SK-N-SH (cell line): ENCODE results near the gene SEPTIN7. TPM values are rescaled to one million over a fixed set of nuclear protein-coding genes. Genes with fewer than 3 reads are reported as not detected.

Experiments
- CTCF ChIA-PET: fragments of 300-600, 350-600 bp; formaldehyde crosslinking; extraction: SDS; loops from one replicate; lab custom pipeline; 2021; lab: Yijun Ruan, JAX
- POLR2A ChIA-PET: fragments of 350-600 bp; sonication (Branson Sonifier 250); formaldehyde crosslinking; extraction: SDS; loops from one replicate; lab custom pipeline; 2020; ENCODE audit warnings: antibody characterized with exemption, inconsistent platforms; lab: Yijun Ruan, JAX
- DNase-seq: peaks from one replicate; pipeline ENCODE4 v3.0.0; 2012
- H2AFZ ChIP-seq: fragments of 200-600 bp; sonication (generic); 2 replicates; pipeline ENCODE4 v1.8.1; 2016; ENCODE audit warnings: antibody characterized with exemption, mild to moderate bottlenecking, low read depth
- H3F3A ChIP-seq: fragments of 200-600 bp; sonication (generic); replicated peaks from 2 replicates; pipeline ENCODE3; 2016; ENCODE audit warnings: antibody characterized with exemption, mild to moderate bottlenecking; ENCODE audit not compliant: insufficient read depth
- H3K27ac ChIP-seq, 2 experiments: fragments of 200-500 bp in 1 of 2; fragments of 200-600 bp in 1 of 2; sonication (Bioruptor generic) in 1 of 2; sonication (generic), shearing (Covaris generic) in 1 of 2; 2 replicates each; pipeline versions ENCODE4 v1.5.1 to v1.6.1; 2014 to 2016; ENCODE audit warnings: low read depth in 2 of 2, inconsistent platforms in 1 of 2, low read length in 1 of 2, mild to moderate bottlenecking in 1 of 2, mixed read lengths in 1 of 2
- H3K27me3 ChIP-seq: fragments of 200-600 bp; sonication (generic), shearing (Covaris generic); 2 replicates; pipeline ENCODE4 v1.6.1; 2016; ENCODE audit warnings: mixed run types; ENCODE audit not compliant: insufficient read depth
- H3K36me3 ChIP-seq, 2 experiments: fragments of 200-500 bp in 1 of 2; fragments of 200-600 bp in 1 of 2; sonication (Bioruptor generic) in 1 of 2; sonication (generic) in 1 of 2; replicated peaks in 1 of 2; 2 replicates each; pipeline versions ENCODE3 to v1.5.1; 2014 to 2016; ENCODE audit warnings: low read length in 1 of 2, mild to moderate bottlenecking in 1 of 2; ENCODE audit not compliant: insufficient read depth in 2 of 2, control insufficient read depth in 1 of 2
- H3K4me1 ChIP-seq, 2 experiments: fragments of 200-500 bp in 1 of 2; fragments of 200-600 bp in 1 of 2; sonication (Bioruptor generic) in 1 of 2; sonication (generic), shearing (Covaris generic) in 1 of 2; 2 replicates each; pipeline versions ENCODE4 v1.5.1 to v1.6.1; 2014 to 2016; ENCODE audit warnings: low read depth in 1 of 2, low read length in 1 of 2, mixed run types in 1 of 2; ENCODE audit not compliant: insufficient read depth in 2 of 2, control insufficient read depth in 1 of 2
- H3K4me2 ChIP-seq: fragments of 200-600 bp; sonication (generic), shearing (Covaris generic); 2 replicates; pipeline ENCODE4 v1.6.1; 2017; ENCODE audit warnings: mixed run types
- H3K4me3 ChIP-seq, 2 experiments: fragments of 200-500 bp in 1 of 2; fragments of 200-600 bp in 1 of 2; sonication (Bioruptor generic) in 1 of 2; sonication (generic), shearing (Covaris generic) in 1 of 2; 2 replicates each; pipeline versions ENCODE4 v1.5.1 to v1.8.1; 2014 to 2016; ENCODE audit warnings: low read depth in 2 of 2, inconsistent platforms in 1 of 2, low read length in 1 of 2, mild to moderate bottlenecking in 1 of 2, mixed read lengths in 1 of 2, moderate library complexity in 1 of 2
- H3K79me2 ChIP-seq: fragments of 200-600 bp; sonication (generic); 2 replicates; pipeline ENCODE4 v1.8.1; 2017; ENCODE audit warnings: mild to moderate bottlenecking; ENCODE audit not compliant: insufficient read depth
- H3K9ac ChIP-seq: fragments of 200-600 bp; sonication (generic); 2 replicates; pipeline ENCODE4 v1.6.1; 2017; ENCODE audit warnings: mixed run types
- H3K9me2 ChIP-seq: fragments of 200-600 bp; sonication (generic); 2 replicates; pipeline ENCODE4 v1.6.1; 2017; ENCODE audit warnings: mixed run types
- H3K9me3 ChIP-seq: fragments of 200-600 bp; sonication (generic); 2 replicates; pipeline ENCODE4 v1.6.1; 2017; ENCODE audit warnings: mixed run types, mild to moderate bottlenecking, moderate library complexity
- H4K20me1 ChIP-seq: fragments of 200-600 bp; sonication (generic); 2 replicates; pipeline ENCODE4 v1.6.1; 2017; ENCODE audit warnings: mild to moderate bottlenecking, mixed run types; ENCODE audit not compliant: insufficient read depth
- CHD2 ChIP-seq: fragments of 150-350 bp; IDR thresholded peaks from 2 replicates; pipeline ENCODE4 v1.6.1; 2018; ENCODE audit warnings: low read length; ENCODE audit not compliant: partially characterized antibody
- CTCF ChIP-seq: fragments of 200-600 bp; sonication (generic); IDR thresholded peaks from 2 replicates; pipeline ENCODE4 v1.6.1; 2017; ENCODE audit warnings: antibody characterized with exemption, mild to moderate bottlenecking, moderate library complexity
- EP300 ChIP-seq, 2 experiments: IDR thresholded peaks; 2 replicates each; pipeline versions ENCODE4 v1.4.0 to v1.6.1; 2012; ENCODE audit warnings: borderline replicate concordance in 1 of 2, low read depth in 1 of 2, low read length in 1 of 2
- EZH2phosphoT487 ChIP-seq: fragments of 200-600 bp; sonication (generic); IDR thresholded peaks from 2 replicates; pipeline ENCODE4 v1.6.1; 2017; ENCODE audit warnings: low read depth, mixed run types, mild to moderate bottlenecking, antibody characterized with exemption, moderate library complexity, borderline replicate concordance
- FOSL2 ChIP-seq: IDR thresholded peaks from 2 replicates; pipeline ENCODE4 v1.4.0; 2012; ENCODE audit warnings: low read depth, mild to moderate bottlenecking, moderate library complexity, borderline replicate concordance
- GATA2 ChIP-seq: sonication (generic); formaldehyde crosslinking; IDR thresholded peaks from 2 replicates; pipeline ENCODE4 v1.5.0; 2020; ENCODE audit warnings: mild to moderate bottlenecking, missing genetic modification reagents
- NRF1 ChIP-seq: IDR thresholded peaks from 2 replicates; pipeline ENCODE4 v1.6.1; 2012; ENCODE audit warnings: low read depth, mild to moderate bottlenecking, low read length
- RCOR1 ChIP-seq: fragments of 150-350 bp; IDR thresholded peaks from 2 replicates; pipeline ENCODE4 v1.6.1; 2017; ENCODE audit warnings: antibody characterized with exemption, low read length
- TCF12 ChIP-seq: IDR thresholded peaks from 2 replicates; pipeline ENCODE4 v1.4.0; 2012
- TEAD4 ChIP-seq: IDR thresholded peaks from 2 replicates; pipeline ENCODE4 v1.4.0; 2012; ENCODE audit warnings: mild to moderate bottlenecking, borderline replicate concordance; ENCODE audit not compliant: insufficient read depth
- WGBS: methylation state at CpG from one replicate; pipeline ENCODE4 v1.1.6; 2017; ENCODE audit warnings: low lambda C conversion rate; 5-methylcytosine and 5-hydroxymethylcytosine counted together
- polyA plus RNA-seq, 3 experiments: library from polyadenylated mRNA; depleted of rRNA; stranded (reverse); fragments of >200 nt; gene quantifications; 2 replicates each; pipeline ENCODE4 v1.2.3, GENCODE V29; 2012
- TF ChIP-seq, protein P1 (sequence below): IDR thresholded peaks from 2 replicates; pipeline ENCODE4 v1.4.0; 2012; ENCODE audit warnings: low read depth, borderline replicate concordance

SEPTIN7 gene
- polyA plus RNA-seq, 1 of the 3 experiments (the other 2 are of a cell fraction), result 119 TPM

GRCh38 chr7:35758421-35758820, 42.4 kb upstream of the SEPTIN7 start (continued):
- TF ChIP-seq TEAD4, result no peak
- 0 out of 2 replicates have a peak, but pooled peaks have one; percentile 8 for TF ChIP-seq TCF12
- no peak for TF ChIP-seq CHD2
- TF ChIP-seq CTCF, result peak; percentile 34; the same call in 1 of the 2 replicates
- TF ChIP-seq EP300 (IDR thresholded peaks at IDR 0.05; ENCODE audit: borderline replicate concordance in 1 of 2, low read depth in 1 of 2, low read length in 1 of 2), result peak in 1 of 2 experiments; percentile 54; a peak in 2 of 4 replicates
- TF ChIP-seq, protein P1, sequence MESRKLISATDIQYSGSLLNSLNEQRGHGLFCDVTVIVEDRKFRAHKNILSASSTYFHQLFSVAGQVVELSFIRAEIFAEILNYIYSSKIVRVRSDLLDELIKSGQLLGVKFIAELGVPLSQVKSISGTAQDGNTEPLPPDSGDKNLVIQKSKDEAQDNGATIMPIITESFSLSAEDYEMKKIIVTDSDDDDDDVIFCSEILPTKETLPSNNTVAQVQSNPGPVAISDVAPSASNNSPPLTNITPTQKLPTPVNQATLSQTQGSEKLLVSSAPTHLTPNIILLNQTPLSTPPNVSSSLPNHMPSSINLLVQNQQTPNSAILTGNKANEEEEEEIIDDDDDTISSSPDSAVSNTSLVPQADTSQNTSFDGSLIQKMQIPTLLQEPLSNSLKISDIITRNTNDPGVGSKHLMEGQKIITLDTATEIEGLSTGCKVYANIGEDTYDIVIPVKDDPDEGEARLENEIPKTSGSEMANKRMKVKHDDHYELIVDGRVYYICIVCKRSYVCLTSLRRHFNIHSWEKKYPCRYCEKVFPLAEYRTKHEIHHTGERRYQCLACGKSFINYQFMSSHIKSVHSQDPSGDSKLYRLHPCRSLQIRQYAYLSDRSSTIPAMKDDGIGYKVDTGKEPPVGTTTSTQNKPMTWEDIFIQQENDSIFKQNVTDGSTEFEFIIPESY, result no peak

- Histone ChIP-seq H3K4me1 (peaks cover 23 to 34% of the 10 kb centered on the region in 2 experiments; a peak in 3 of 4 replicates), H3K9ac (no peak overlapping the region), H3K4me3 (no peak overlapping the region), H3K9me3 (no peaks in the 10 kb centered on the region), H3K36me3 (no peaks in the 10 kb centered on the region), H3K4me2 (no peak overlapping the region), H3K27me3 (no peaks in the 10 kb centered on the region), H3K79me2 (no peaks in the 10 kb centered on the region), H4K20me1 (no peaks in the 10 kb centered on the region), H3K9me2 (no peaks in the 10 kb centered on the region), H3K27ac (no peak overlapping the region), H2AFZ (no peak overlapping the region), H3F3A (peaks cover 18% of the 10 kb centered on the region)
- TF ChIP-seq NRF1, result no peak
- POLR2A ChIA-PET, result interaction anchor here (0.6 kb wide), 1 partner anchor 688 kb away, joined by 4 read pairs; no protein-coding TSS in a partner anchor
- DNase-seq, result no peak
- 80% methylated on average over 7 of the region's 7 CpGs for WGBS
- CTCF ChIA-PET, result interaction anchor here (1.1 to 2.1 kb wide), 3 partner anchors 10 to 50 kb away, joined by 3 to 5 read pairs (median 5); no protein-coding TSS in a partner anchor
Observed at GRCh38 chr7:35760143-35760745, 40.6 kb upstream of the SEPTIN7 start.

GRCh38 chr7:35761871-35762677, 38.8 kb upstream of the SEPTIN7 start:
- Histone ChIP-seq H3K27ac (peak overlapping the region; percentile 70 to 92), H3K79me2 (no peaks in the 10 kb centered on the region), H3K9ac (peak overlapping the region; percentile 21; the same call in 1 of the 2 replicates), H3F3A (peaks cover 18% of the 10 kb centered on the region), H3K9me3 (no peaks in the 10 kb centered on the region), H3K36me3 (no peaks in the 10 kb centered on the region), H4K20me1 (no peaks in the 10 kb centered on the region), H3K27me3 (no peaks in the 10 kb centered on the region), H3K4me1 (peaks cover 18 to 27% of the 10 kb centered on the region in 2 experiments; a peak in 3 of 4 replicates), H2AFZ (peak overlapping the region; percentile 60; the same call in 1 of the 2 replicates), H3K4me2 (peak overlapping the region; percentile 13; the same call in 1 of the 2 replicates), H3K4me3 (no peak overlapping the region), H3K9me2 (no peaks in the 10 kb centered on the region)
- ChIA-PET CTCF (interaction anchor here (1.6 to 2.1 kb wide), 3 partner anchors 8 to 52 kb away, joined by 5 to 10 read pairs (median 6); partner anchors contain the start of gene SEPTIN7), POLR2A (interaction anchor here (2.2 kb wide), 1 partner anchor 39 kb away, joined by 18 read pairs; the partner anchor contains the start of gene SEPTIN7)
- peak; percentile 61 for DNase-seq
- WGBS, result 10% methylated on average over 4 of the region's 4 CpGs
- peak; percentile 39 for TF ChIP-seq CHD2
- TF ChIP-seq RCOR1, result peak; percentile 91
- peak; percentile 92 for TF ChIP-seq TCF12
- TF ChIP-seq EZH2phosphoT487, result no peak
- no peak for TF ChIP-seq CTCF
- peak; percentile 56; the same call in 1 of the 2 replicates for TF ChIP-seq FOSL2
- TF ChIP-seq GATA2, result peak; percentile 84
- TF ChIP-seq, protein P1, result no peak
